K562 (cell line): ENCODE measurements around the gene UBE2I. TPM values are rescaled to one million over a fixed set of nuclear protein-coding genes. Genes with fewer than 3 reads are reported as not detected.

Experiments used
- FOXP4 ChIP-seq: sonication (generic); formaldehyde crosslinking; IDR thresholded peaks from 2 replicates; pipeline ENCODE4 v1.8.0; 2022; ENCODE audit warnings: mild to moderate bottlenecking, missing genetic modification reagents, borderline replicate concordance
- KDM4B ChIP-seq, 2 experiments: fragments of 450-650 bp in 1 of 2; sonication (generic) in 1 of 2; IDR thresholded peaks; 2 replicates each; pipeline ENCODE4 v1.6.1; 2016 to 2017; ENCODE audit warnings: borderline replicate concordance in 2 of 2, antibody characterized with exemption in 1 of 2, low read depth in 1 of 2, mild to moderate bottlenecking in 1 of 2
- MTF1 ChIP-seq: fragments of 250-450 bp; sonication (Bioruptor Pico); IDR thresholded peaks from 2 replicates; pipeline ENCODE4 v1.9.0; 2021; ENCODE audit warnings: moderate library complexity, mild to moderate bottlenecking, inconsistent platforms, borderline replicate concordance
- NR3C1 ChIP-seq: sonication (generic); formaldehyde crosslinking; IDR thresholded peaks from 2 replicates; pipeline ENCODE4 v1.8.1; 2022; ENCODE audit warnings: missing genetic modification reagents
- NRF1 ChIP-seq, 2 experiments: fragments of 450-650 bp; IDR thresholded peaks in 1 of 2; conservative IDR thresholded peaks in 1 of 2; 2 replicates each; pipeline ENCODE4 v1.6.1; 2014; ENCODE audit warnings: mild to moderate bottlenecking in 2 of 2
- RBM22 ChIP-seq: fragments of 200-400 bp; formaldehyde crosslinking; IDR thresholded peaks from 2 replicates; pipeline ENCODE4 v1.6.1; 2018; ENCODE audit warnings: low read length, low read depth; ENCODE audit not compliant: poor library complexity, severe bottlenecking
- RBM39 ChIP-seq: fragments of 200-400 bp; formaldehyde crosslinking; optimal IDR thresholded peaks from 2 replicates; pipeline ENCODE3; 2018; ENCODE audit warnings: low read depth, low read length
- SMARCA4 ChIP-seq: fragments of 450-650 bp; IDR thresholded peaks from 2 replicates; pipeline ENCODE4 v1.6.1; 2016
- SREBF1 ChIP-seq: fragments of 150-350 bp; IDR thresholded peaks from 2 replicates; pipeline ENCODE4 v1.6.1; 2014; ENCODE audit warnings: antibody characterized with exemption, low read depth, low read length, borderline replicate concordance
- ZBTB12 ChIP-seq: fragments of 250-450 bp; sonication (Bioruptor Pico); IDR thresholded peaks from 2 replicates; pipeline ENCODE4 v1.4.0; 2020
- ZHX1 ChIP-seq: fragments of 150-350 bp; conservative IDR thresholded peaks from 2 replicates; pipeline ENCODE4 v1.6.1; 2014; ENCODE audit warnings: low read length
- ZNF212 ChIP-seq: fragments of 450-650 bp; formaldehyde crosslinking; IDR thresholded peaks from 2 replicates; pipeline ENCODE4 v1.4.0; 2020; ENCODE audit warnings: mild to moderate bottlenecking
- ZNF609 ChIP-seq: sonication (generic); formaldehyde crosslinking; IDR thresholded peaks from 2 replicates; pipeline ENCODE4 v1.8.1; 2023; ENCODE audit warnings: missing genetic modification reagents, mild to moderate bottlenecking, borderline replicate concordance
- ZNF668 ChIP-seq: fragments of 250-450 bp; sonication (Bioruptor Pico); IDR thresholded peaks from 2 replicates; pipeline ENCODE4 v1.8.0; 2022; ENCODE audit warnings: mild to moderate bottlenecking, inconsistent platforms
- polyA plus RNA-seq, 8 experiments: library from polyadenylated mRNA; depleted of rRNA in 4 of 8; stranded (reverse) in 5 of 8; unstranded in 3 of 8; fragments of >200 nt; fragmentation: Nextera tagmentation in 2 of 8; fragmentation: Illumina TruSeq in 1 of 8; extraction: Ambion mirVana in 2 of 8; extraction: Trizol in 1 of 8; gene quantifications; 2 replicates each; pipeline versions ENCODE4 v1.2.1 to v1.2.3, GENCODE V29; 2011 to 2014; ENCODE audit warnings: inconsistent platforms in 1 of 8, missing spikeins in 1 of 8
- total RNA-seq, 7 experiments: library from RNA; depleted of rRNA in 6 of 7; stranded (reverse); fragments of >200 nt in 6 of 7; fragmentation: Illumina TruSeq in 2 of 7; extraction: Trizol in 2 of 7; gene quantifications; 2 replicates each; pipeline versions ENCODE4 v1.2.1 to v1.2.3, GENCODE V29; 2011 to 2021; ENCODE audit warnings: low replicate concordance in 1 of 7

UBE2I gene
- total and polyA plus RNA-seq, 9 of the 15 experiments (the other 6 are each of a cell fraction or from before 2014, with no cell fraction given), result 36.6 to 254 (median 104) TPM

GRCh38 chr16:1351582-1352362, 42.3 kb downstream of the UBE2I start, which contains the start of the genes GNPTG and TSR3 (continued):
- TF ChIP-seq ZBTB12 (CRISPR knock-in tag), result 0 out of 2 replicates have a peak, but pooled peaks have one; percentile 48
- no peak for TF ChIP-seq ZNF668 (CRISPR knock-in tag)
- TF ChIP-seq ZNF212 (CRISPR knock-in tag), result no peak
- TF ChIP-seq NR3C1 (CRISPR knock-in tag), result 0 out of 2 replicates have a peak, but pooled peaks have one; percentile 55
- TF ChIP-seq RBM22, result no peak
- no peak for TF ChIP-seq FOXP4 (CRISPR knock-in tag)
- TF ChIP-seq SMARCA4, result no peak
- TF ChIP-seq ZNF609, result no peak
- TF ChIP-seq SREBF1, result peak; percentile 54; the same call in 1 of the 2 replicates
- peak in 1 of 2 experiments; percentile 89; a peak in 2 of 4 replicates for TF ChIP-seq NRF1 (conservative IDR thresholded peaks at IDR 0.05 in 1 of 2, IDR thresholded peaks at IDR 0.05 in 1 of 2)
- TF ChIP-seq MTF1 (CRISPR knock-in tag), result no peak
- TF ChIP-seq KDM4B (IDR thresholded peaks at IDR 0.05; ENCODE audit: borderline replicate concordance in 2 of 2, low read depth in 1 of 2), result peak in 1 of 2 experiments; percentile 93; a peak in 2 of 4 replicates
- TF ChIP-seq ZHX1, result no peak
- TF ChIP-seq RBM39, result no peak
